Activated effector memory CD4-positive, alpha-beta T cell treated with anti-CD3 and anti-CD28 coated beads, Interleukin-2, amount 50 U/mL, for 16 hours (primary cell): Measurements from ENCODE around the gene NINJ1.

ENCODE experiments used
- DNase-seq: peaks from one replicate; pipeline ENCODE4 v3.0.0-alpha.2; 2020

Gene NINJ1

GRCh38 chr9:93159601-93160471 is 25.8 kb upstream of the NINJ1 start:
- DNase-seq: peak; percentile 90

DNA sequence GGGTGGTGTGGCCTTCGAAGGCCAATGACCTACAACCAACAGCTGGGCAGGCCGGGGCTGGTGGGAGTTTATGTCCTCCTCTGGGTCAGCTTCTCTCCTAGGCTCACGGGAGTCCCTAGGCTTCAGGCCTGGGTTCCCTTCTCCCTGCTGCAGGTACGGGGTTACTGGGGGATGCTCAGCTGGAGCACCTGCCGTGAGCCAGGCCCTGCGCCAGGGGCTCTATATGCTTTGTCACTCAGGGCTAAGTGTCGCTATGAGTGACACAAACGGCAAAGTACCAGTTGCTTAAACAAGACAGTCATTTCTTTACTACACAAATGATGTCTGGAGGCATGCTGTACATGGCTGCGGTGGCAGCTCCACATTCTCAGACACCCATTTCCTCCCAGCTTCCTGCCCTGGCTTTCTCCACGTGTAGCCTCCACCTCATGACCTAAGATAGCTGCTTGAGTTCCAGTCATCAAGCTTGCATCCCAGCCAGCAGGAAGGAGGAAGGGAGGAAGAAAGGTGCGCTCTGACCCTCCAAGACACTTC is 22.5 kb upstream of the NINJ1 start:
- DNase-seq: peak; percentile 76

- no peak for DNase-seq
Observed at GRCh38 chr9:93155716-93156474, 21.8 kb upstream of the NINJ1 start.

DNA sequence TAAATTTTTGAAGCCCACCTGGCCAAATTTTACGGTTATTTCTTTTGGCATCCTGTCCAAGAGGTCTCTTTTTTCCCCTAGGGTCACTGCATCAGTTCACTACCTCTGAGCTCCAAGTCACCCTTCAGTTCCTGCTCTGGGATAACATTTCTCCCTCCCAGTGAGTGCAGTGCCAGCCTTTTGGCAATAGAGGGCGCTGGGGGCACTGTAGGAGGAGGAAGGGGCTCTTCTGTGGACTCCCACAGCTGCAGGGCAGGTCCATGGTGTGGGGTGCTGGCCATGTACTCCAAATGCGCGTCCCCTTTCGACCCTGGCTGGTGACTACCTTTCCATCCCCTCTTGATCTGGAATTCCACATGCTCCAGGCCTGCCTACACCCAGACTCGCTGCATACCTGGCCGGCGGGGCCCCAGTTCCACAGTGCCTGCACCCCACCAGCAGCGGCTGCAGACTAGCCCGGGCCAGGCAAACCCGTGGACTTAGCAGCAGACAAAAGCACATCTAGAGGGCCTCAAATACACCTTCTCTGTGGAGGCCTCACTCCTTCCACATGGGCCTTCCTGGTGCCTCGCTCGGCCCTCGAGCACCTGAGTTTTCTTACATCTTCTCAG is 20.3 kb upstream of the NINJ1 start:
- DNase-seq: peak; percentile 69

GRCh38 chr9:93151097-93151784 is 17.2 kb upstream of the NINJ1 start:
- no peak for DNase-seq

- DNase-seq: no peak
Observed at GRCh38 chr9:93149361-93149760, 15.3 kb upstream of the NINJ1 start.

DNA sequence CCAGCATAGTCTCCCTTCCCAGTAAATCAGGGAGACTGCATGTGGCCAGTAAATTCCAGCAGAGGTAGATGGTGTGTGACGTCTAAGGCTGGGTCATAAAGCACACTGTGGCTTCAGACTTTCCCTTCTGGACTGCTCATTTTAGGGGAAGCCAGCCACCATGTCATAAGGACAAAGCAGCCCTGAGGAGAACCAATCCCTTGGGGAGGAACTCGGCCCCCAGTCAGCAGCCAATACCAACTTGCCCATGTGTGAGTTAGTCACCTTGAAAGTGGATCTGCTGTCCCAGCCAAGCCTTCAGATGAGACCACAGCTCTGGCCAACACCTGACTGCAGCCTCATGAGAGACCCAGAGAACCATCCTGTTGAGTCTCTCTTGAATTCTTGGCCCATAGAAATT is 14.7 kb upstream of the NINJ1 start:
- no peak for DNase-seq

DNA sequence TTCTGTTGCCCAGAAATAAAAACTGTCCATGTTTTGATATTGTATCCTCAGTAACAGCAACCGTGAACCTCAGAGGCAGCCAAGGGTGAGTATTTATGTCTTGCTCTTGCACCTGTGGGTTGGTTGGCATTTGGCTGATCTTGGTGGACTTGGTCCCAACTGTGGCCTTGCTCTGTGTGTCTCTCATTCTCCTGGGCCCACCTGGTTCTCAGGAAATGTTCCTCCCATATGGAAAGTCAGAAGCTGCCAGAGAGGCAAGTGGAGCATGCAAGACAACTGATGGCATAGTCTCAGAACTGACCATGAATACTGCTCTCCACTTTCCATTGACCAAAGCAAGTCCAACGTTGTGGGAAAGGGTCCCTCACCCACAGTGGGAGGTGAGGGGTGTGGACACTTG is 13.6 kb upstream of the NINJ1 start:
- DNase-seq: no peak

GRCh38 chr9:93146696-93147095 is 12.6 kb upstream of the NINJ1 start:
- peak; percentile 73 for DNase-seq

DNA sequence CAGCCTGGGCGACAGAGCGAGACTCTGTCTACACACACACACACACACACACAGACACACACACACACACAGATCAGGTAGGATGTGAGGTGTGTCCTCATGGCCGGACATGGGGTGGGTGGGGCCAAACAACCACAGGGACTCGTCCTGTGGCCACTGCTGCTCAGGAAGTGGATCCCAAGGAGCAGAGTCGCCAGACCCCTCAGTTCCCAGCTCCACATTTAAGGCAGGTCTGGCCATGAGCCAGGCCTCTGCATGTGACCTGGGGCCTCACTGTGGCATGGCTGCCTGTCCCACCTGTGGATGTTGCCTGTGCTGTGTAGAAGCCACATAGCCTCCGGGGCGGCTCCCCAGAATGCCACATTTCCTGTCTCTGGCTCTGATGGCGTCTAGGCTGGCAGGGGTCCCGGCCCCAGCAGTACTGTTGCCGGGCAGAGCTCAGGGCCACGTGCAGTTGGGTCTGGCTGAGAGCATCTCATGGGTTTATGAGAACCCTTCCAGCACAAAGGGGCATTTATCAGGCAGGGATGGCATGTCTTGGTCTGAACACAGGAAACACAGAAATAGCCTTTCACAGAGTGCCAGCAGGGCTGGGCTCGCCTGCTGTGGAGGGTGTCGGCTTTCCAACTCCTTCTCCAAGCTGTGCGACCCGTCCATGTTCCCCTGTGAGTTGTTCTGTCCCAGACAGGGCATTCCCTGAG is 9.9 kb upstream of the NINJ1 start:
- peak; percentile 81 for DNase-seq

DNA sequence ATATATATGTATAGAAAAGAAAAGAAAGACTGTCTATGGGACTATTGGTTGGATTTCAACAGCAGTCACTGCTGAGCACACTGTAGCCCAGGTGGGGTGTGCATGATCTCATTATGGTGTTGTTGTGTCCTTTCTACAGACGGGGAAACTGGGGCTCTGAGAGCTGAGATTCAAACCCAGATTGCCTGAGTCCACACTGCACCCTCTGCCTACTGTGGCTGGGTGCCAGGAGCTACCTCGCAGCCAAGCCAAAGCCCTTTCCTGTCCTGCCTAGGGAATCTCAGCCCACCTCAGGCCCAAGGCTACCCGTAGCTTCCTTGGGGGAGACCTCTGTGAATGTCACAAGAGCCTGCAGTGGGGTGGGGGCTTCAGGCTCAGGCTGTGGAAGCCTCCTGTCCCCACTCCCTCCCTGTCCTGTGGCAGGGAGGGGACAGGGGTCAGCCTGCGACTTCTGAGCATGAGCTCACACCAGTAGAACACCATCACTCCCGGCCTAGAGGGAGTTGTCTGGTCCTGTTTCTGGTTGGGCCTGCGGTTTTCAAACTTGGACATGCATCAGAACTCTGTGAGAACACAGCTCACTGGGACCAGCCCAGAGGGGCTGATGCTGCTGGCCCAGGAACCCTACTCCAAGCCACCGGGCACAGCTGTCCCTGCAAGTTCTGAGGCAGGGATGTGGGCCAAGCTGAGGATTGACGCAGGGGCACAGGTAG is 7.9 kb upstream of the NINJ1 start:
- no peak for DNase-seq

DNA sequence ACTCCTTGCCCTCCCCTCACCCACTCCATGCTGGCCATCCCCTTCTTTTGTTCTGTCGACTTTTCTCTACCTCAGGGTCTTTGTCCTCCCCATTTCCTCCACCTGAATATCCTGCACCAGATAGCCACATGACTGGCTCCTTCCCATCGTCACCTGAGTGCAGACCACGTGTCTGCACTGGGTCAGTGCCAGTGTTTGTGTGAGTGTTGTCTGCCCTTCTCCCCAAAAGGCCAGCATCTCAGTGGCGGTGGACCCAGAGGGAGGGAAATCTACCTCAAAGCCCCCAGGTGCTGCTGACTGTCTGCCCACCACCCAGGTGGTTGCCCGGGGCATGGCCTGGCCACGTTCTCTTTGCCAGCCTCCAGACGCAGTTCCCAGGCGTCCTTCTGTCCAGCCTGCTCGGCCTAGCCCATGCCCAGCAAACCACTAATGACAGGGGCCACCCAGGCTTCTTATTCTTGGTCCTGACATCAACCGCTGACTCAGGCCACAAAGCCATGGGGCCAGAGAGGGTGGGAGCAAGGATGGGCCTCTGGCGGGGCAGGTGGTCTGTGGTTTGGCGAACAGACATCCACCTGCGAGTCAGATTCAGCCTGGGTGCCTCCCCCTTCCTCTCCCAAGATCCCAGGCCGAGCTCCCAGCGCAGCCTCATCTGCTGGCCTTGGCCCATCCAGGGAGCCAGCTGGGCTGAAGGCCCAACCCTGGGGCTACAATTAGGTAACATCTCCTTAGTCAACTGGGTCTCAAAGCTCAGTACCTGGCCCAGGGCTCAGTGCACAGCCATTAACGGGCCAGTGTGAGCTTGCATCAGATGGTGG is 5.5 kb upstream of the NINJ1 start:
- DNase-seq: no peak

GRCh38 chr9:93138171-93138764 is 4.2 kb upstream of the NINJ1 start:
- DNase-seq: no peak

DNA sequence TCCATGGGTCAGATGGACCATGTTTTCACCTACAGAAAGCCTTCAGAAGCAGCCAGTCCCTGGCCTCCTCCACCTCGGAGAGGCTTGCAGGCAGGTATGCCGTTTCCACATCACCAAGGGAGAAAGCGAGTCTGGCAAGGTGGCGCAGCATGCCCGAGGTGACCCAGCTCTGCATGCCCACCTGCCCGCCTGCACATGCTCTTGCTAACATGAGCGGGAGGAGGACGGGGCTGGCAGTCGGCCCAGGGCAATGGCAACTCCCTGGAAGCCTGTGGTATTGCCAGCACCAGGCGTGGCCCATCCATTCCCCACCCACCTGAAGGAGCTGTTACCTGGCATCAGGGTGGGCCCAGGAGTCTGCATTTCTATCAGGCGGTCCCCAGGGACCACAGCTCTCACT is 3.3 kb upstream of the NINJ1 start:
- no peak for DNase-seq

GRCh38 chr9:93136011-93136440 is 2.0 kb upstream of the NINJ1 start:
- no peak for DNase-seq

GRCh38 chr9:93134740-93135444 is 841 bp upstream of the NINJ1 start:
- DNase-seq: peak; percentile 62

DNA sequence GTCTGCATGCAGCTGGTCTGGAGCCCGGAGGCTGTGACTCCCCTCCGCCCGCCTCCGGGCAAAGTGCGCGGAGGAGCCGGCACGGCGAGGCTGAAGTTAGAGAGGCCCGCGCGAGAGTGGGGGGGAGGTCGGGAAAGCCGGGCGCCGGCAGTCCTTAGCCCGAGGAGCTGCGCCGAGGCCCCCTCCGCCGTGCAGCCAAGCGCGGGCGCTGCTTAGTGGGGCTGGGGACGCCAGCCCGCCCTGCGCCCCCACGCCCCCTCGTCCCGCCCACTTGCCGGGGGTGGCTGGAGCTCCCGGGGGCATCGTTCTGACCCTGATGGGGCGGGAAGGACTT is 403 bp downstream of the NINJ1 start:
- DNase-seq: peak; percentile 84

DNA sequence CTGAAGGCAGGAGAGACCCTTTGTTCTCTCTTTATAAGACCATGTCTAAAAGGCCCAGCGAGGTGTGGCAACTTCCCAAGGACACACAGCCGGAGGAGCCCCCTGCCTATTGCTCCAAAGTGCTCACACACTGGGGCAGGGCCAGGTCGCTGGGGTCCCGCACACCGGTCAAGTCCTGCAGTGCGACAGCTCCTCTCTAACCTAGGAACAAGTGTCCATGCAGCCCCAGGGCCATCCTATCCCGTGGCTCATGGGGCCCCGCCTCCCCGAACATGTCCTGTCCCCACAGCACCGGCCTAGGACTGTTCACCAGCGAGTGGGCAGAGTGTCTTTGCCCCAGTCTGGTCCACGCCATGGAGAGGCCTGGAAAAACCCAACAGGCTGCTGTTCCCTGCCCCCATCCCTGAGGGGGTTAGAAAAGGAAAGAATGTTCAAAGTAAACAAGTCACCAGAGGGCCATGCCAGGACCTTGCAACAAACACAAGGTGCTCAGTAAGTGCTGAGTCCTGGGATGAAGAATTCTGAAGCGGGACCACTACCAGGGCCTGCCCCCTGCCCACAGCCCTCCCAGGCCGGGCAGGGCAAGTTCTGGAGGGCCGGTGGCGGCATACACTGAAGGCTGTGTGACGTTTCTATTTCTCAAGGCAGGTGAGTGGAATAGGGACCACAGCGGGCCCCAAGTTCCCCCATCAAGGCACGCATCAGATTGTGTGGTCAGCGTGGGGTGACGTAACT is 938 bp downstream of the NINJ1 start:
- DNase-seq: peak; percentile 69
